22Rv1 (cell line): ENCODE data around the gene KHDC4.

Source experiments
- ZFX ChIP-seq: fragments of 450-650 bp; IDR thresholded peaks from 2 replicates; pipeline ENCODE4 v1.6.1; 2017; ENCODE audit warnings: antibody characterized with exemption, borderline replicate concordance
- TF ChIP-seq, protein P1 (sequence below): fragments of 450-650 bp; IDR thresholded peaks from 2 replicates; pipeline ENCODE4 v1.5.1; 2017; ENCODE audit warnings: mild to moderate bottlenecking

DNA sequence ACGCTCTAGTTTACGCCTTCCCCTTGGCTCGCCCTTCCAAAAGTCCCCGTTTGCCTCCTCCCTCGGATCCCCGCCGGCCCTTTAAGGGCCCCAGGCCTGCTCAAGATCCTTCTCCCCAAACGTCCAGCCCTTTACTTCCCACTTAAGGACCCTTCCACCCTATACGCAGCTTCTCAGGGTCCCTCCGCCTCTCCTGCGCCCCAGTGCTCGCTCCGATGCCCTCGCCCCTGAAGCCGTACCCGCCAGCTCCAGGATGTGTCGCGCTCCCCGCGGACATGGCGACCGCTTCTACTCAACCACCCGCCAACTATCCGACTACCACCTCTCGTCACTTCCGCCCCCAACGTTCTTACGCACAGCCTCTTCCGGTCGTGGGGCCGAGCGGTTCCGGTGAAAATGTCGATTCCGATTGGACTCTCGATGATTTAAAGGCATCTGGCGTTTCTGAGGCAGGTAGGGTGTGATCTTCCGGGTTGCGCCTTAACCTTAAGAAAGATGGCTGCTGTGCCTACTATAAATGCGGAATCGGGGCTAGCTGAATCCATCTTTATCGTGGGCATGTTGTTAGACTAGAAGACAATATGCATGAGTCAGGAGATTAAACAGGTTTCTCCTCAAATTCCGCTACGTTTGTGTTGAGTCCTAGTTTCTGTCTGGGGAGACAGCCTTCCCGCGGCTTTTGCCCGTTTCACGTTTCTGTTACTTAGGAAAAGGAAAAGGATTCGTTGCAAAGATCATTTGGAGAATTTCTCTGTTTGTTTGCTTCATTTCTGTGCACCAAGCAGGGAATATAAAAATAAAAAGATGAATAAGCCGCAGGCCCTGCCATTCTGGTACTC, at the start of gene KHDC4:
- TF ChIP-seq, protein P1, sequence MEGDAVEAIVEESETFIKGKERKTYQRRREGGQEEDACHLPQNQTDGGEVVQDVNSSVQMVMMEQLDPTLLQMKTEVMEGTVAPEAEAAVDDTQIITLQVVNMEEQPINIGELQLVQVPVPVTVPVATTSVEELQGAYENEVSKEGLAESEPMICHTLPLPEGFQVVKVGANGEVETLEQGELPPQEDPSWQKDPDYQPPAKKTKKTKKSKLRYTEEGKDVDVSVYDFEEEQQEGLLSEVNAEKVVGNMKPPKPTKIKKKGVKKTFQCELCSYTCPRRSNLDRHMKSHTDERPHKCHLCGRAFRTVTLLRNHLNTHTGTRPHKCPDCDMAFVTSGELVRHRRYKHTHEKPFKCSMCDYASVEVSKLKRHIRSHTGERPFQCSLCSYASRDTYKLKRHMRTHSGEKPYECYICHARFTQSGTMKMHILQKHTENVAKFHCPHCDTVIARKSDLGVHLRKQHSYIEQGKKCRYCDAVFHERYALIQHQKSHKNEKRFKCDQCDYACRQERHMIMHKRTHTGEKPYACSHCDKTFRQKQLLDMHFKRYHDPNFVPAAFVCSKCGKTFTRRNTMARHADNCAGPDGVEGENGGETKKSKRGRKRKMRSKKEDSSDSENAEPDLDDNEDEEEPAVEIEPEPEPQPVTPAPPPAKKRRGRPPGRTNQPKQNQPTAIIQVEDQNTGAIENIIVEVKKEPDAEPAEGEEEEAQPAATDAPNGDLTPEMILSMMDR: 0 out of 2 replicates have a peak, but pooled peaks have one; percentile 3
- TF ChIP-seq ZFX: 0 out of 2 replicates have a peak, but pooled peaks have one; percentile 40
